ENCODE measurements around the gene RUNDC3A.
A peak's percentile ranks its signal among the peaks of the same experiment; 100 is the strongest.
"Not testable (repeated sequence)": the region's sequence is repeated elsewhere in the genome, so short reads cannot be mapped to it uniquely, and the experiment has no call there.

RUNDC3A gene

DNA sequence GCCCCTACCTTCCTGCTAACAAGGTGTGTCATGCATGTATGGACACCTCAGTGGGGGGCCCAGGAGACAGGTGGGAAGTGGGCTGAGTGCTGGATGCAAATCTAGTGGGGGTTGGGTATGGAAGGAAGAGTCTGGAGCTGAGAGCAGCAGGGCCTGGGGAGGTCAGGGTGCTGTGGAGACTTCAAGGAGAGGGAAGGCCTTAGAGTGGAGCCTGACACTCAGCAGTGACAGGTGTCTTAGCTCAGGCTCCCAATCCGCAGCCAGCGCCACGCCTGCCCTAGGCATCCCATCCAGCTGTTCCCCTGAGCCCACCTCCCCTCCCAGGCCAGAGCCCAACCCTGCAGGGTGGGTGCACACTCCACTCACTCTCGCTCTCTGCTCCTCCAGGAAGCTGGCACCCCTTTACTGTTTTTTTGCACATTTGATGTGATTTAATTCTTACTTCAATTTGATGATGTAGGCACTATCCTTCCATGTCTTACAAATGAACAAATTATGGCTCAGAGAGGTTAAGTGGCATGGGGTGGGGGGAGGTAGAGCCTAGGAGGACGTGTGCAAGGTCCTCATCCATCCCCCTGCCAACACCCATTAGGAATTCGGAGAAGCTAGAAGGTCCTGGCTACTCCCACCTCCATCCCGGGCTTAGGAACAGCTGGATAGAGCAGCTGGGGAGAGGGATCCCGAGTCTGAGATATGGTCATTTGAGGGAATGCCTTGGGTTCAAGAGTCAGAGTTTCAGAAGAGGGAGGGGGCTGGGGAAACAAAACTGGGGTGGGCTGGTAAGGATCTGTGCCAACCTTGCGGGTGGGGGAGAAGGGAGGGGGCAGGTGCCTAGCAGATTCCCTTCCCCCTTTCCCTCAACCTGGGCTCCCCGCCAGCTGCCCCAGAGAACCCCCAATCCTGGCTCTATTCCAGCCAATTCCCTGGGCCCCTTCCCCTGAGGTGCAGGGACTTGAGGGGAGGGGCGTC, 53.2 kb downstream of the RUNDC3A start:
- no peak for DNase-seq (ENCODE audit: low read depth, low spot score)
- ChIA-PET CTCF (interaction anchor here (0.9 to 10.9 kb wide), 10 partner anchors 10 to 161 kb away, joined by 3 to 165 read pairs (median 7); partner anchors contain the start of gene GRN), POLR2A (interaction anchor here (0.6 kb wide), 1 partner anchor 195 kb away, joined by 3 read pairs; no protein-coding TSS in a partner anchor)
- no peak overlapping the region for H3K4me3 ChIP-seq (ENCODE audit: low read depth, low read length)
- TF ChIP-seq, protein P1, sequence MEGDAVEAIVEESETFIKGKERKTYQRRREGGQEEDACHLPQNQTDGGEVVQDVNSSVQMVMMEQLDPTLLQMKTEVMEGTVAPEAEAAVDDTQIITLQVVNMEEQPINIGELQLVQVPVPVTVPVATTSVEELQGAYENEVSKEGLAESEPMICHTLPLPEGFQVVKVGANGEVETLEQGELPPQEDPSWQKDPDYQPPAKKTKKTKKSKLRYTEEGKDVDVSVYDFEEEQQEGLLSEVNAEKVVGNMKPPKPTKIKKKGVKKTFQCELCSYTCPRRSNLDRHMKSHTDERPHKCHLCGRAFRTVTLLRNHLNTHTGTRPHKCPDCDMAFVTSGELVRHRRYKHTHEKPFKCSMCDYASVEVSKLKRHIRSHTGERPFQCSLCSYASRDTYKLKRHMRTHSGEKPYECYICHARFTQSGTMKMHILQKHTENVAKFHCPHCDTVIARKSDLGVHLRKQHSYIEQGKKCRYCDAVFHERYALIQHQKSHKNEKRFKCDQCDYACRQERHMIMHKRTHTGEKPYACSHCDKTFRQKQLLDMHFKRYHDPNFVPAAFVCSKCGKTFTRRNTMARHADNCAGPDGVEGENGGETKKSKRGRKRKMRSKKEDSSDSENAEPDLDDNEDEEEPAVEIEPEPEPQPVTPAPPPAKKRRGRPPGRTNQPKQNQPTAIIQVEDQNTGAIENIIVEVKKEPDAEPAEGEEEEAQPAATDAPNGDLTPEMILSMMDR (IDR thresholded peaks at IDR 0.05; ENCODE audit: insufficient read depth, low read length, missing control alignments) = no peak

DNA sequence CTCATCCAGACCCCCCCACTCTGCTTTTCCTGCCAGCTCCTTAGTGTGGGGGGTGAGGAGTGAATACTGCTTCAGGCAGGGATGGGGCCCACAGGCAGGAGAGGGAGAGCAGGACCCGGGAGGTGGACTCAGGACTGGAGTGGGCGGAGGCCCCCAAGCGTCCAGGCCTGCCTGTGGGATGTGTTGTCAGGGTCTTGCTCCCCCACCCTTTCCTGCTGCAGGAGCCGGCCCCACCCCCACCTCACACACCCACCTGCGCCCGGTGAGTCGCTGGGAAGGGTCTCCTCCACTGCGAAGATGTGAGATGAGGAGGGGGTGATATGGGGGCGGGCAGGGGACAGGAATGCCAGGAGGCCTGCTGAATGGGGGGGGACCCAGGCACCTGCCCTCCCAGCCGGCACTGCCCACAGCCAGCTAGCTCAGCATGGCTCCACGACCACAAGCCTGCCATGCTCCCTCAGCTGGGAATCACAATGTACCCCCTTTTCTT, 54.1 kb downstream of the RUNDC3A start:
- POLR2A ChIA-PET = interaction anchor here (0.7 kb wide), 1 partner anchor 17 kb away, joined by 3 read pairs; the partner anchor contains the start of gene GRN
- CTCF ChIA-PET = interaction anchor here (0.6 to 10.9 kb wide), 22 partner anchors 9 to 264 kb away, joined by 3 to 165 read pairs (median 4); partner anchors contain the start of gene GRN
- DNase-seq (ENCODE audit: low read depth, low spot score) = no peak
- TF ChIP-seq, protein P1 (IDR thresholded peaks at IDR 0.05; ENCODE audit: insufficient read depth, low read length, missing control alignments) = no peak
- peak overlapping the region; percentile 70 for H3K4me3 ChIP-seq (ENCODE audit: low read depth, low read length)

DNA sequence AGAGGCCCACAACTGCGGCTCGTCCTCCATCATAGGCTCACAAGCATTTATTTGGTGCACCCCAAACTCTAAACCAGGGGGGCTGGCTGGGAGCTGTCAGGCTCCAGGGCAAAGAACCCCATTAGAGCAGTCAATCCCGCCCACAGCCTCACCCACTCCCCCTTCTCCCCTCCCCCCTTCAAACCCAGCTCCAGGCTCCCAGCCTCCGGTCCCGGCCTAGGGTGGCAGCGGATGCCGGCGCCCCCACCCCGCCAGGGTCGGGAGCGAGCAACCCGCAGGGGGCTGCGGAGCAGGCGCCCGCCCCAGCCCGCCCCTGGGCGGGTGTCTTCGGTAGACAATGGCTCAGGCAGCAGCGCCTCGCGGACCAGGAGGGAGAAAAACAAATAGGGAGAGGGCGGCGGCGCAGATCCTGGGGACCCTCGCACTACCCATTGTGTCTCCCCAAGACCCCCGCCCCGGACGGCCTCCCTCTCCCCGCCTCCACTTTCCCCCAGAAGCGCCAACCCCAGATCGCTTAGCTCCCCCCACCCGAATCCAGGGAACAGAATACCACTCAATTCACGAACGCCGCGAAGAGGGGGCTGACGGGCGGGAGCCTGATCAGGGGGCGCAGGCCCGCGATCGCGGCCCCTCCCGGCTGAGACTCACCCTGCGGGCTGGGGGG, 54.7 kb downstream of the RUNDC3A start:
- ChIA-PET CTCF (interaction anchor here (0.6 to 10.9 kb wide), 36 partner anchors 8 to 485 kb away, joined by 3 to 165 read pairs (median 4); partner anchors contain the start of gene GRN), POLR2A (interaction anchor here (0.7 kb wide), 1 partner anchor 18 kb away, joined by 3 read pairs; the partner anchor contains the start of gene GRN)
- TF ChIP-seq, protein P1 (IDR thresholded peaks at IDR 0.05; ENCODE audit: insufficient read depth, low read length, missing control alignments) = no peak
- H3K4me3 ChIP-seq (ENCODE audit: low read depth, low read length) = peak overlapping the region; percentile 70
- no peak for DNase-seq (ENCODE audit: low read depth, low spot score)

DNA sequence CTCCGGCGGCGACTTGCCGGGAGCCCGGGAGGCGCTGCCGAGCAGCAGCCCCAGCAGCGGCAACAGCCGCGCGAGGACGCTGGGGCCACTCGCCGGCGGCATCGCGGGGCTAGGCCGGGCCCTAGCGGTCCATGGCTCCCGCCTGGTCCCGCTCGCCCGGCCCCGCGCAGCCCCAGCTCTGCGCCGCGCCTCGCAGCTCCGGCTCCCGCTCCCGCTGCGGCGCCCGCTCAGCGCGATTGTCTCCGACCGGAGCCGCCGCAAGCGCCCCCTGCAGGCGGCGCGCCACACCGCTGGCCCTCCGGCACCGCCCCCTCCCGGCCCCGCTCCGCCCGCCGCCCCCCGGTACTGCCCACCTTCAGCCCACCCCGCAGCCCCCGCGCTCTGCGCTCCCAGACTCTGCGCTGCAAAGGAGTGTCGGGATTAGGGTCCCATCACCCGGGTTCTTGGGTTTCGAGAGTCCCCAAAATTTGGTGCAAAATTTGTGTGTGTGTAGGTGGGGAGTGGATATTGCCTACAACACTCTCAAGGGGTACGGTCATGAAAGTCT, 55.3 kb downstream of the RUNDC3A start, which contains the start of gene FAM171A2:
Gene FAM171A2, minus strand, starts transcription at position 241 of the 547 bp plus-strand sequence. Its CDS starts 139 bp downstream, at position 102.
- CTCF ChIA-PET = interaction anchor here (0.6 to 10.9 kb wide), 32 partner anchors 8 to 486 kb away, joined by 3 to 165 read pairs (median 4); partner anchors contain the start of gene GRN
- TF ChIP-seq, protein P1 (IDR thresholded peaks at IDR 0.05; ENCODE audit: insufficient read depth, low read length, missing control alignments) = peak; percentile 64
- DNase-seq (ENCODE audit: low read depth, low spot score) = no peak
- POLR2A ChIA-PET = no interaction called here
- peak within 1 kb of the TSS; percentile 70 for H3K4me3 ChIP-seq (ENCODE audit: low read depth, low read length)

DNA sequence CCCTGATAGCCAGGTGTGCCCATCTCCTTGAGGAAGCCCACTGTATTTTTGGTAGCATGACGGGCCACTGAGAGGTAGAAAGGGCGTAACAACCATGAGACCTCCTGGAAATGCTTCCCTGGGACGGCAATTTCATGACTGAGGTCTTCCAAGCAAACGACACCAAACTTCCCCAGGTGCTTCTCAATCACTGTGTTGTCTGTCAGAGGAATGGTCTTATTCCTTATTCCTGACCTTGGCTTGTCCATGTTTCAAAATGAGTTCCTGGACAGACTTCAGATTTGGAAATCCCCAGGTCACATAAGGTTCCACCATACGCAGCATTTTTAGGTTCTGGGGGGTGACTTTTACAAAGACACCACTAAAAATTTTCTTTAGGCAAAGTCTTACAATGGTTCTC, 56.6 kb downstream of the RUNDC3A start:
- POLR2A ChIA-PET; DNase-seq (ENCODE audit: low read depth, low spot score); H3K4me3 ChIP-seq (ENCODE audit: low read depth, low read length): not testable (repeated sequence)
- CTCF ChIA-PET = interaction anchor here (0.6 to 10.9 kb wide), 8 partner anchors 10 to 248 kb away, joined by 3 to 165 read pairs (median 4); partner anchors contain the start of gene GRN
